Measurements from ENCODE around the gene KCNK16.

Gene KCNK16

DNA sequence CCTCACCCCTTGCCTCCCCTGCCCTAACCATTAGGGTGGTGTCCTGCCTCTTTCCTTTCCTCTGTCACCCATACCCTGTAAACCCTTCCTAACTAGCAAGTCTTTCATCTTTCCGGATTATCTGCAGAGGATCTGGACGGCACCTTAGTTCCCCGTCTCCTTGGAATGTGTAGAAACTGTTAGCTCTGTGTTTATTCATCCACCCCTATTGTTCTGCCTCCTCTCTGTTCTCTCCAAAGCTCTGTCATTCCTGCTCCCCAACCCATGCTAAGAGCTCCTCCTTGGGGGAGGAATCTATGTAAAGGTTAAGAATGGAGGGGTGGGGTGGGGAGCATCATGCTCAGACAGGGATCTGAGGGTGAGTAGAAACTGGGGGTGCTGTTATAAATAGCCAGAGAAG lies 53.8 kb downstream of the KCNK16 start:
- Histone ChIP-seq H3K4me2 (ENCODE audit: low read length) (no peak overlapping the region), H3K27ac (ENCODE audit: low read length) (no peak overlapping the region)

DNA sequence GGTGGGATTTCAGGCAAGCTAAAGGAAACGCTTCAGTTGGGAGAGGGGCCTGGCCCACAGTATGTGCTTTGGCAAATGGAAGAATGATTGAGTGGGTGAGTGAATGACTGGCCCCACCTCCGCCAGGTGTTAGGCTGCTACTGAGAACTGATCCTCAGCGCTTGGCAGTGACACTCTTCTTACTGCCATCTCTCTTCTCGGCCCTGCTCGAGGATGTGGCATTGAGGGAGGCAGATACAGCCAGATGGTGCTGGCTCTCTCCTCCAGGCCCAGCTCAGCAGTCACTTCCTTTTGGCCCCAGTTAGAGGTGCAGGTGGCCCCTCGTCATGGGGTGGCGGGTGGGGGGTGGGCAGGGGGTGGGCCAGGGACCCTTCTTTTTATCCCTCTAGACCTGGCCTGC lies 54.3 kb downstream of the KCNK16 start:
- TF ChIP-seq EZH2phosphoT487 (IDR thresholded peaks at IDR 0.05; ENCODE audit: low read depth), result no peak
- TF ChIP-seq, protein P1, sequence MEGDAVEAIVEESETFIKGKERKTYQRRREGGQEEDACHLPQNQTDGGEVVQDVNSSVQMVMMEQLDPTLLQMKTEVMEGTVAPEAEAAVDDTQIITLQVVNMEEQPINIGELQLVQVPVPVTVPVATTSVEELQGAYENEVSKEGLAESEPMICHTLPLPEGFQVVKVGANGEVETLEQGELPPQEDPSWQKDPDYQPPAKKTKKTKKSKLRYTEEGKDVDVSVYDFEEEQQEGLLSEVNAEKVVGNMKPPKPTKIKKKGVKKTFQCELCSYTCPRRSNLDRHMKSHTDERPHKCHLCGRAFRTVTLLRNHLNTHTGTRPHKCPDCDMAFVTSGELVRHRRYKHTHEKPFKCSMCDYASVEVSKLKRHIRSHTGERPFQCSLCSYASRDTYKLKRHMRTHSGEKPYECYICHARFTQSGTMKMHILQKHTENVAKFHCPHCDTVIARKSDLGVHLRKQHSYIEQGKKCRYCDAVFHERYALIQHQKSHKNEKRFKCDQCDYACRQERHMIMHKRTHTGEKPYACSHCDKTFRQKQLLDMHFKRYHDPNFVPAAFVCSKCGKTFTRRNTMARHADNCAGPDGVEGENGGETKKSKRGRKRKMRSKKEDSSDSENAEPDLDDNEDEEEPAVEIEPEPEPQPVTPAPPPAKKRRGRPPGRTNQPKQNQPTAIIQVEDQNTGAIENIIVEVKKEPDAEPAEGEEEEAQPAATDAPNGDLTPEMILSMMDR (IDR thresholded peaks at IDR 0.05; ENCODE audit: low read depth, low read length), result no peak
- Histone ChIP-seq H3K4me2 (ENCODE audit: low read length) (no peak overlapping the region), H3K27ac (ENCODE audit: low read length) (no peak overlapping the region), H4K20me1 (ENCODE audit: insufficient read depth, low read length) (no peaks in the 10 kb centered on the region), H3K9me3 (ENCODE audit: insufficient read depth, low read length) (no peaks in the 10 kb centered on the region), H3K4me3 (ENCODE audit: low read length) (no peak overlapping the region), H3K27me3 (ENCODE audit: low read depth, low read length) (0 out of 2 replicates have a peak, but pooled peaks cover 3% of the 10 kb centered on the region), H3K9ac (ENCODE audit: low read length) (no peak overlapping the region), H3K79me2 (ENCODE audit: low read length) (no peaks in the 10 kb centered on the region), H2AFZ (ENCODE audit: low read depth, low read length) (no peak overlapping the region), H3K4me1 (ENCODE audit: low read length) (no peaks in the 10 kb centered on the region), H3K36me3 (replicated peaks; ENCODE audit: low read depth, low read length) (no peaks in the 10 kb centered on the region)

More for the DNA sequence above, 53.8 kb downstream of the KCNK16 start:
- Histone ChIP-seq H3K9me3 (ENCODE audit: insufficient read depth, low read length) (no peaks in the 10 kb centered on the region), H3K79me2 (ENCODE audit: low read length) (no peaks in the 10 kb centered on the region), H4K20me1 (ENCODE audit: insufficient read depth, low read length) (no peaks in the 10 kb centered on the region), H3K4me1 (ENCODE audit: low read length) (no peaks in the 10 kb centered on the region), H3K4me3 (ENCODE audit: low read length) (no peak overlapping the region), H3K36me3 (replicated peaks; ENCODE audit: low read depth, low read length) (no peaks in the 10 kb centered on the region), H3K9ac (ENCODE audit: low read length) (no peak overlapping the region), H2AFZ (ENCODE audit: low read depth, low read length) (no peak overlapping the region), H3K27me3 (ENCODE audit: low read depth, low read length) (0 out of 2 replicates have a peak, but pooled peaks cover 1% of the 10 kb centered on the region)
- TF ChIP-seq EZH2phosphoT487 (IDR thresholded peaks at IDR 0.05; ENCODE audit: low read depth), result no peak
- TF ChIP-seq, protein P1 (IDR thresholded peaks at IDR 0.05; ENCODE audit: low read depth, low read length), result no peak

DNA sequence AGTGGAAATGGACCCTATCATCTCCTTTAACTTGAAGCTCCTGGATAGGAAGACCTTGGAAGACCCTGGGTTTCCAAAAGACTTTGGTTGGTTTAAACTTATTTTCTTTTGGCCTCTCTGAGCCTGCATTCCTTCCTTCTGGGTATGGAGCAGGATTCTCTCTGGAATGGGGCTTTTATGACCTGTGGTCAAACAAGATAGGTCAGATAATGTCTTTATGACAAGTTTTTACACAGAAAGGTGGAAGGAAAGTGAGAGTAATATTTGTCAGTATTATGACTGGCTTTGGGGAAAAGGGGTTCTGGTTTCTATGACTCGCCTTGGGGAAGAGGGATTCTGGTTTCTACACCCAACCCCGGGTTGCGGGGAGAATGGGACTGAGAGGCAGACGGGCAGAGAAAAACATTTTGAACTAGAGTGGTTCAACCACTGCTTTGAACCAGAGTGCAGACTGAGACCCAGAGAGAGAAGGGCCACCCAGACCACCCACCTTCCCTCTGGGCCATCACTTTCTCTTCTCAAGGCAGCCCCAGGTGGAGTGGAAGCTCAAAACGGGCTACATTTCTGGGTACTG lies 55.6 kb downstream of the KCNK16 start:
- no peak for TF ChIP-seq EZH2phosphoT487 (IDR thresholded peaks at IDR 0.05; ENCODE audit: low read depth)
- TF ChIP-seq, protein P1 (IDR thresholded peaks at IDR 0.05; ENCODE audit: low read depth, low read length), result no peak
- Histone ChIP-seq H3K9me3 (ENCODE audit: insufficient read depth, low read length) (no peaks in the 10 kb centered on the region), H3K4me3 (ENCODE audit: low read length) (no peak overlapping the region), H2AFZ (ENCODE audit: low read depth, low read length) (no peak overlapping the region), H4K20me1 (ENCODE audit: insufficient read depth, low read length) (no peaks in the 10 kb centered on the region), H3K27ac (ENCODE audit: low read length) (no peak overlapping the region), H3K27me3 (ENCODE audit: low read depth, low read length) (peaks cover 8% of the 10 kb centered on the region), H3K79me2 (ENCODE audit: low read length) (no peaks in the 10 kb centered on the region), H3K4me2 (ENCODE audit: low read length) (no peak overlapping the region), H3K4me1 (ENCODE audit: low read length) (no peaks in the 10 kb centered on the region), H3K36me3 (replicated peaks; ENCODE audit: low read depth, low read length) (no peaks in the 10 kb centered on the region), H3K9ac (ENCODE audit: low read length) (no peak overlapping the region)

DNA sequence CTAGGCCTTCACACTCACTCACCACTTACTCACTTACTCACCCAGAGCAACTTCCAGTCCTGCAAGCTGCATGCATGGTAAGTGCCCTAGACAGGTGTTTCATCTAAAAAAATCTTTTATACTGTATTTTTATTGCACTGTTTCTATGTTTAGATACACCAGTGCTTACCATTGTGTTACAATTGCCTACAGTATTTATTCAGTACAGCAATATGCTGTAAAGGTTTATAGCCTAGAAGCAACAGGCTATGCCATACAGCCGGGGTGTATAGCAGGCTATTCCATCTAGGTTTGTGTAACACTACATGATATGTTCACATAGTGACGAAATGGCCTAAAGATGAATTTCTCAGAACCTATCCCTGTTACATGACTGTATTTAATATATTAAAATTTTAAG lies 56.1 kb downstream of the KCNK16 start:
- no peaks in the 10 kb centered on the region for H3K4me1 ChIP-seq (ENCODE audit: low read length)
- TF ChIP-seq, protein P1 (IDR thresholded peaks at IDR 0.05; ENCODE audit: low read depth, low read length), result no peak
- TF ChIP-seq EZH2phosphoT487 (IDR thresholded peaks at IDR 0.05; ENCODE audit: low read depth), result no peak

More for the DNA sequence above, 56.1 kb downstream of the KCNK16 start:
- Histone ChIP-seq H3K9ac (ENCODE audit: low read length) (no peak overlapping the region), H3K4me3 (ENCODE audit: low read length) (no peak overlapping the region), H2AFZ (ENCODE audit: low read depth, low read length) (no peak overlapping the region), H3K36me3 (replicated peaks; ENCODE audit: low read depth, low read length) (no peaks in the 10 kb centered on the region), H3K27me3 (ENCODE audit: low read depth, low read length) (peaks cover 10% of the 10 kb centered on the region), H4K20me1 (ENCODE audit: insufficient read depth, low read length) (no peaks in the 10 kb centered on the region), H3K9me3 (ENCODE audit: insufficient read depth, low read length) (no peaks in the 10 kb centered on the region), H3K4me2 (ENCODE audit: low read length) (no peak overlapping the region), H3K79me2 (ENCODE audit: low read length) (no peaks in the 10 kb centered on the region), H3K27ac (ENCODE audit: low read length) (no peak overlapping the region)

Data from OCI-LY3 (cell line).